GM18502 (cell line): Measurements from ENCODE around the gene IRF9.

ENCODE experiments used
- ATAC-seq: cut with Tn5 transposase; IDR thresholded peaks from one replicate; pipeline ENCODE4 v1.9.1; 2021; ENCODE audit warnings: mild to moderate bottlenecking; ENCODE audit not compliant: unreplicated experiment, poor library complexity

IRF9 gene

GRCh38 chr14:24146453-24146977 is 14.6 kb upstream of the IRF9 start, which contains the start of gene PSME2:
Gene PSME2 (minus strand): TSS chr14:24146610. CDS start chr14:24146581, 29 bp downstream.
- ATAC-seq: peak; percentile 66

- ATAC-seq: peak; percentile 86
Observed at GRCh38 chr14:24146978-24147760, 13.9 kb upstream of the IRF9 start, which contains the start of gene RNF31. Gene RNF31 (plus strand): TSS chr14:24147498. CDS start chr14:24147699, 201 bp downstream.

GRCh38 chr14:24147761-24148428 is 13.2 kb upstream of the IRF9 start:
- ATAC-seq: no peak

- ATAC-seq: no peak
Observed at GRCh38 chr14:24149302-24149969, 11.6 kb upstream of the IRF9 start.

- no peak for ATAC-seq
Observed at GRCh38 chr14:24150061-24150460, 11.0 kb upstream of the IRF9 start.

GRCh38 chr14:24150567-24150966 is 10.5 kb upstream of the IRF9 start:
- ATAC-seq: no peak

- ATAC-seq: no peak
Observed at GRCh38 chr14:24150993-24151392, 10.1 kb upstream of the IRF9 start.

GRCh38 chr14:24151404-24152080 is 9.5 kb upstream of the IRF9 start:
- no peak for ATAC-seq

- no peak for ATAC-seq
Observed at GRCh38 chr14:24155100-24155499, 6.0 kb upstream of the IRF9 start.

- ATAC-seq: no peak
Observed at GRCh38 chr14:24156840-24157239, 4.2 kb upstream of the IRF9 start.

- ATAC-seq: no peak
Observed at GRCh38 chr14:24157331-24157730, 3.7 kb upstream of the IRF9 start.

GRCh38 chr14:24159777-24160498 is 1.1 kb upstream of the IRF9 start:
- ATAC-seq: no peak

GRCh38 chr14:24160499-24160849 is 591 bp upstream of the IRF9 start:
- no peak for ATAC-seq

- no peak for ATAC-seq
Observed at GRCh38 chr14:24162093-24162492, 1.0 kb downstream of the IRF9 start.

- ATAC-seq: no peak
Observed at GRCh38 chr14:24164518-24164991, 3.5 kb downstream of the IRF9 start.

GRCh38 chr14:24165785-24166184 is 4.7 kb downstream of the IRF9 start:
- ATAC-seq: no peak

GRCh38 chr14:24167469-24168114 is 6.5 kb downstream of the IRF9 start:
- ATAC-seq: no peak

GRCh38 chr14:24171422-24172260 is 10.6 kb downstream of the IRF9 start, which contains the start of gene REC8:
Gene REC8 (plus strand): TSS chr14:24172080. CDS start chr14:24172553, 473 bp downstream.
- ATAC-seq: peak; percentile 92
